Lower leg skin (tissue), 4 donors: ENCODE measurements around the gene AGO1. TPM values are rescaled to one million over a fixed set of nuclear protein-coding genes. Genes with fewer than 3 reads are reported as not detected.
"Not testable (repeated sequence)": the region's sequence is repeated elsewhere in the genome, so short reads cannot be mapped to it uniquely, and the experiment has no call there.

Experiments
- DNase-seq, 2 donors: peaks; one replicate each; pipeline ENCODE4 v3.0.0-alpha.2; 2019; ENCODE audit warnings: low spot score in 2 of 2
- H3K4me3 ChIP-seq: fragments of 200-600 bp; sonication (generic); 2 replicates; pipeline ENCODE4 v1.5.1; 2017; ENCODE audit warnings: mild to moderate bottlenecking, low read depth; ENCODE audit not compliant: poor library complexity, severe bottlenecking
- CTCF ChIP-seq, 3 donors: fragments of 450-650 bp; IDR thresholded peaks; one replicate each; pipeline ENCODE4 v1.5.1; 2016; ENCODE audit warnings: antibody characterized with exemption in 3 of 3, mild to moderate bottlenecking in 3 of 3, moderate library complexity in 2 of 3
- POLR2A ChIP-seq, 2 donors: fragments of 450-650 bp; IDR thresholded peaks; one replicate each; pipeline ENCODE4 v1.6.1; 2016 to 2017; ENCODE audit warnings: antibody characterized with exemption in 2 of 2, mild to moderate bottlenecking in 1 of 2, moderate library complexity in 1 of 2
- WGBS, 2 donors: methylation state at CpG; one replicate each; pipeline ENCODE4 v1.1.5; 2018; 5-methylcytosine and 5-hydroxymethylcytosine counted together
- intact Hi-C: fragments of 100-400 bp; cut with DNase I; formaldehyde crosslinking; loops from one replicate; pipeline ENCODE4 v1.15.0; 2023; ENCODE audit warnings: low total_unique reads
- total RNA-seq, 4 donors: library from RNA; depleted of rRNA; stranded (reverse); fragments of >200 nt; gene quantifications; one replicate each; pipeline ENCODE4 v1.1.0, GENCODE V29; 2016

The AGO1 gene
- total RNA-seq, 4 donors from 2014 or later: 18.2 to 29.5 (median 22.5) TPM

- no peak for TF ChIP-seq CTCF (IDR thresholded peaks at IDR 0.05)
- no peak for TF ChIP-seq POLR2A (IDR thresholded peaks at IDR 0.05)
- no peak for DNase-seq
- no peak overlapping the region for H3K4me3 ChIP-seq
- 49 to 56% methylated on average over 4 of the region's 4 CpGs for WGBS, 2 donors
- intact Hi-C loops: no loop called here
Observed at GRCh38 chr1:35885961-35886558, 3.1 kb downstream of the AGO1 start.

GRCh38 chr1:35886577-35887431 is 3.8 kb downstream of the AGO1 start:
- no peak overlapping the region for H3K4me3 ChIP-seq
- 43 to 44% methylated on average over 3 of the region's 3 CpGs for WGBS, 2 donors
- TF ChIP-seq POLR2A (IDR thresholded peaks at IDR 0.05): no peak
- no peak for TF ChIP-seq CTCF (IDR thresholded peaks at IDR 0.05)
- DNase-seq: no peak
- intact Hi-C loops: no loop called here

- WGBS, 2 donors: 76 to 82% methylated on average over 2 of the region's 2 CpGs
- TF ChIP-seq CTCF (IDR thresholded peaks at IDR 0.05): no peak
- TF ChIP-seq POLR2A (IDR thresholded peaks at IDR 0.05): no peak
Observed at GRCh38 chr1:35887508-35887907, 4.5 kb downstream of the AGO1 start.

DNA sequence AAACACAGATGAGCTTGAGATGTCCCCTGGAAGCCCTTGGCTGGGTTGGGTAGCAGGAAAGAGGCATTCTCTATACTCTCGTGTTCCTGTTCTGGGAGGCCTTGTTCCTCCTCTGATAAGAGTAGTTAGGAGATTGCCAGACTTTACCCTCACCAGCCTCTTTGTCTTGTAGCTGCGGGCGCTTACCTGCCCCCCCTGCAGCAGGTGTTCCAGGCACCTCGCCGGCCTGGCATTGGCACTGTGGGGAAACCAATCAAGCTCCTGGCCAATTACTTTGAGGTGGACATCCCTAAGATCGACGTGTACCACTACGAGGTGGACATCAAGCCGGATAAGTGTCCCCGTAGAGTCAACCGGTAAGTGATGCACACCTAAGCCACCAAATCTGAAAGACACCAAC is 5.2 kb downstream of the AGO1 start:
- no peak for DNase-seq
- intact Hi-C loops: no loop called here
- no peak overlapping the region for H3K4me3 ChIP-seq
- no peak for TF ChIP-seq CTCF (IDR thresholded peaks at IDR 0.05)
- WGBS, 2 donors: 93 to 95% methylated on average over 11 of the region's 11 CpGs

More at GRCh38 chr1:35887508-35887907, 4.5 kb downstream of the AGO1 start:
- intact Hi-C loops: no loop called here
- H3K4me3 ChIP-seq: no peak overlapping the region
- DNase-seq: no peak

DNA sequence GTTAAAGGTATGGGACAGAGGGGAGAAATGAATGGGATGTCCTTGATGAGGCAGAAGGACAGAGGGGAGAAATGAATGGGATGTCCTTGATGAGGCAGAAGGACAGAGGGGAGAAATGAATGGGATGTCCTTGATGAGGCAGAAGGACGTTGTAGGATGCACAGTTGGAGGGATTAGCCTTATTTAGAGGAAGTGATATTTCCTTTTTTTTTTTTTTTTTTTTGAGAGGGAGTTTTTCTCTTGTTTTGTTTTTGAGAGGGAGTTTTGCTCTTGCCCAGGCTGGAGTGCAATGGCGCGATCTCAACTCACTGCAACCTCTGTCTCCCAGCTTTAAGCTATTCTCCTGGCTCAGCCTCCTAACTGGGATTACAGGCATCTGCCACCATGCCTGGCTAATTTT is 6.0 kb downstream of the AGO1 start:
- H3K4me3 ChIP-seq, intact Hi-C loops, DNase-seq: not testable (repeated sequence)
- 78 to 80% methylated on average over 3 of the region's 3 CpGs for WGBS, 2 donors

GRCh38 chr1:35893051-35893879 is 10.3 kb downstream of the AGO1 start:
- 95 to 96% methylated on average over 13 to 14 of the region's 14 CpGs for WGBS, 2 donors
- intact Hi-C loops: no loop called here
- H3K4me3 ChIP-seq: no peak overlapping the region
- TF ChIP-seq POLR2A (IDR thresholded peaks at IDR 0.05): no peak
- TF ChIP-seq CTCF (IDR thresholded peaks at IDR 0.05): no peak
- no peak for DNase-seq
